Trophoblast cell (in vitro differentiated cells and primary cell): ENCODE results near the gene PIM3.

Experiments used
- DNase-seq, 2 donors: peaks; one replicate each; pipeline ENCODE4 v3.0.0-alpha.2; 2016
- H2AFZ ChIP-seq: 2 replicates; pipeline ENCODE4 v1.6.1; 2013; ENCODE audit warnings: low read length, moderate library complexity, mild to moderate bottlenecking; ENCODE audit not compliant: insufficient read depth, poor library complexity
- H2AK5ac ChIP-seq: 2 replicates; pipeline ENCODE4 v1.6.1; 2013; ENCODE audit warnings: mild to moderate bottlenecking, low read length
- H2BK120ac ChIP-seq: 2 replicates; pipeline ENCODE4 v1.6.1; 2013; ENCODE audit warnings: low read length, mild to moderate bottlenecking, moderate library complexity; ENCODE audit not compliant: insufficient read depth, poor library complexity
- H2BK12ac ChIP-seq: 2 replicates; pipeline ENCODE4 v1.6.1; 2013; ENCODE audit warnings: mild to moderate bottlenecking, low read length, moderate library complexity
- H2BK5ac ChIP-seq: 2 replicates; pipeline ENCODE4 v1.6.1; 2013; ENCODE audit warnings: low read length, low read depth, moderate library complexity, mild to moderate bottlenecking; ENCODE audit not compliant: poor library complexity
- H3K14ac ChIP-seq: 2 replicates; pipeline ENCODE4 v1.6.1; 2013; ENCODE audit warnings: mild to moderate bottlenecking, low read length
- H3K18ac ChIP-seq: 2 replicates; pipeline ENCODE4 v1.6.1; 2013; ENCODE audit warnings: mild to moderate bottlenecking, low read length
- H3K23ac ChIP-seq: 2 replicates; pipeline ENCODE4 v1.6.1; 2013; ENCODE audit warnings: low read length
- H3K27ac ChIP-seq: 2 replicates; pipeline ENCODE4 v1.5.1; 2013; ENCODE audit warnings: low read depth, mild to moderate bottlenecking, inconsistent platforms, low read length, moderate library complexity
- H3K27me3 ChIP-seq: 2 replicates; pipeline ENCODE4 v1.6.1; 2013; ENCODE audit warnings: inconsistent platforms, mild to moderate bottlenecking, low read length, moderate library complexity; ENCODE audit not compliant: insufficient read depth
- H3K36me3 ChIP-seq, 2 experiments: 1 replicate in 1 of 2; 2 replicates in 1 of 2; pipeline ENCODE4 v1.6.1; 2013; ENCODE audit warnings: low read length in 2 of 2, mild to moderate bottlenecking in 2 of 2, moderate library complexity in 1 of 2; ENCODE audit not compliant: insufficient read depth in 2 of 2, control insufficient read depth in 1 of 2
- H3K4ac ChIP-seq: 2 replicates; pipeline ENCODE4 v1.6.1; 2013; ENCODE audit warnings: low read depth, mild to moderate bottlenecking, low read length, moderate library complexity
- H3K4me1 ChIP-seq, 2 experiments: 1 replicate in 1 of 2; 2 replicates in 1 of 2; pipeline ENCODE4 v1.6.1; 2013; ENCODE audit warnings: low read length in 2 of 2, mild to moderate bottlenecking in 2 of 2, moderate library complexity in 1 of 2; ENCODE audit not compliant: insufficient read depth in 2 of 2, control insufficient read depth in 1 of 2
- H3K4me2 ChIP-seq: 2 replicates; pipeline ENCODE4 v1.6.1; 2013; ENCODE audit warnings: inconsistent platforms, mild to moderate bottlenecking, low read length, moderate library complexity
- H3K4me3 ChIP-seq: 2 replicates; pipeline ENCODE4 v1.5.1; 2013; ENCODE audit warnings: mild to moderate bottlenecking, low read depth, low read length, inconsistent platforms
- H3K79me1 ChIP-seq: one replicate; pipeline ENCODE4 v1.6.1; 2013; ENCODE audit warnings: low read length
- H3K79me2 ChIP-seq: 2 replicates; pipeline ENCODE4 v1.6.1; 2013; ENCODE audit warnings: low read length, mild to moderate bottlenecking; ENCODE audit not compliant: control insufficient read depth, insufficient read depth, poor library complexity
- H3K9ac ChIP-seq: 2 replicates; pipeline ENCODE4 v1.6.1; 2013; ENCODE audit warnings: mild to moderate bottlenecking, low read length
- H3K9me3 ChIP-seq: 2 replicates; pipeline ENCODE4 v1.6.1; 2013; ENCODE audit warnings: low read depth, mild to moderate bottlenecking, control low read depth, inconsistent platforms, low read length; ENCODE audit not compliant: insufficient read depth
- H4K12ac ChIP-seq: 2 replicates; pipeline ENCODE4 v1.6.1; 2013; ENCODE audit warnings: low read depth, mild to moderate bottlenecking, low read length, moderate library complexity
- H4K8ac ChIP-seq: 2 replicates; pipeline ENCODE4 v1.6.1; 2013; ENCODE audit warnings: low read depth, mild to moderate bottlenecking, low read length, moderate library complexity
- H4K91ac ChIP-seq: one replicate; pipeline ENCODE4 v1.6.1; 2013; ENCODE audit warnings: low read depth, mild to moderate bottlenecking, low read length, moderate library complexity
- WGBS: extraction: QIAGEN DNeasy Blood & Tissue Kit; methylation state at CpG from one replicate; pipeline ENCODE4 v1.1.7; 2013; ENCODE audit warnings: missing lambda C conversion rate; ENCODE audit not compliant: insufficient read length, insufficient coverage; ENCODE audit errors: extremely low coverage; 5-methylcytosine and 5-hydroxymethylcytosine counted together

The PIM3 gene

GRCh38 chr22:49956914-49957825 is 3.4 kb upstream of the PIM3 start:
- H3K18ac ChIP-seq, result no peak overlapping the region
- H2AK5ac ChIP-seq, result peak overlapping the region; percentile 39
- H3K4ac ChIP-seq, result no peak overlapping the region
- DNase-seq, result no peak
- H3K79me1 ChIP-seq, result peaks cover 45% of the 10 kb centered on the region
- no peak overlapping the region for H2AFZ ChIP-seq
- H4K12ac ChIP-seq, result no peak overlapping the region
- no peak overlapping the region for H4K8ac ChIP-seq
- H3K9ac ChIP-seq, result no peak overlapping the region
- H2BK120ac ChIP-seq, result no peak overlapping the region
- peaks cover 4% of the 10 kb centered on the region for H3K9me3 ChIP-seq
- no peaks in the 10 kb centered on the region for H3K27me3 ChIP-seq
- no peak overlapping the region for H3K23ac ChIP-seq
- H3K27ac ChIP-seq, result no peak overlapping the region
- WGBS, result no CpG with 5 or more reads among the region's 20 CpGs
- H3K4me1 ChIP-seq, result peaks cover 28 to 36% of the 10 kb centered on the region in 2 experiments
- no peak overlapping the region for H3K14ac ChIP-seq
- peaks cover 21% of the 10 kb centered on the region for H3K79me2 ChIP-seq
- H3K36me3 ChIP-seq, result peaks cover 3 to 6% of the 10 kb centered on the region in 2 experiments
- H3K4me2 ChIP-seq, result no peak overlapping the region
- H4K91ac ChIP-seq, result peak overlapping the region; percentile 7
- no peak overlapping the region for H3K4me3 ChIP-seq
- peak overlapping the region; percentile 7 for H2BK12ac ChIP-seq
- no peak overlapping the region for H2BK5ac ChIP-seq

DNA sequence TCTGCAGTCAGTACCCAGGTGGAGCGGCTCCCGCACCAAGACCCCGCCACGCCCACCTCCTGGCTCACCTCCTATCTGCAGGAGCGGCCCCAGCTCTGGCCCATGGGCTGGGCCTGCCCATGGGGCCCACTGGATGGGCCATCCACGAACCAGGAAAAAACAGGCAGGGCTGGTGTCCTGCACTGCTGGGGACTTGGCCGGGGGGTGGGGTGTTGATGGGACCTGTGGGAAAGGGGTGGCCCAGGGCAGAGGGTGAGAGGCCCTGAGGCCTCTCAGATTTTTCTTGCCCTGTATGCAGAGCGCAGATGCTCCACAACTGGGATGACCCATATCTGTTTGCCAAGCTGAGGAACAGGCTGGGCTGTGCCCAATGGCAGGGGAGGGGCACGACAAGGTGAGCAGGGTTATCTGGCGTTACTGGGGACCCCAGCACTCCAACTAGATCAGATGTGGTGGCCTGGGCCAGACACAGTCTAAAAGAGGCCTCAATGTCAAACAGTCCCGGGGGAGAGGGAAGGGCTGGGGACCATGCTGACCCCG is 2.7 kb upstream of the PIM3 start:
- Histone ChIP-seq H3K9ac (no peak overlapping the region), H2AFZ (no peak overlapping the region), H2BK12ac (no peak overlapping the region), H2BK5ac (no peak overlapping the region), H4K91ac (peak overlapping the region; percentile 40), H3K79me2 (peaks cover 25% of the 10 kb centered on the region), H3K36me3 (peaks cover 9 to 11% of the 10 kb centered on the region in 2 experiments), H3K4me1 (peaks cover 26 to 34% of the 10 kb centered on the region in 2 experiments), H3K9me3 (peaks cover 2% of the 10 kb centered on the region), H3K18ac (no peak overlapping the region), H3K23ac (no peak overlapping the region), H3K4me3 (no peak overlapping the region), H3K4ac (no peak overlapping the region), H2AK5ac (peak overlapping the region; percentile 67), H3K27ac (no peak overlapping the region), H3K4me2 (no peak overlapping the region), H4K8ac (no peak overlapping the region), H2BK120ac (peak overlapping the region; percentile 24), H3K79me1 (peaks cover 44% of the 10 kb centered on the region), H3K27me3 (no peaks in the 10 kb centered on the region), H4K12ac (no peak overlapping the region), H3K14ac (peak overlapping the region; percentile 7)
- no peak for DNase-seq
- no CpG with 5 or more reads among the region's 12 CpGs for WGBS

GRCh38 chr22:49958366-49958921 is 2.1 kb upstream of the PIM3 start:
- no peak overlapping the region for H2AFZ ChIP-seq
- H3K27me3 ChIP-seq, result no peaks in the 10 kb centered on the region
- H3K14ac ChIP-seq, result peak overlapping the region; percentile 16
- peak overlapping the region; percentile 24 for H2BK120ac ChIP-seq
- peaks cover 29% of the 10 kb centered on the region for H3K79me2 ChIP-seq
- peaks cover 2% of the 10 kb centered on the region for H3K9me3 ChIP-seq
- H2AK5ac ChIP-seq, result peak overlapping the region; percentile 67
- H3K23ac ChIP-seq, result no peak overlapping the region
- no peak overlapping the region for H4K12ac ChIP-seq
- peaks cover 44% of the 10 kb centered on the region for H3K79me1 ChIP-seq
- H4K91ac ChIP-seq, result peak overlapping the region; percentile 40
- H3K4me2 ChIP-seq, result no peak overlapping the region
- no peak overlapping the region for H3K9ac ChIP-seq
- H3K4me3 ChIP-seq, result no peak overlapping the region
- H2BK5ac ChIP-seq, result peak overlapping the region; percentile 15
- peaks cover 25 to 34% of the 10 kb centered on the region in 2 experiments for H3K4me1 ChIP-seq
- no peak for DNase-seq
- H2BK12ac ChIP-seq, result peak overlapping the region; percentile 46
- H3K4ac ChIP-seq, result no peak overlapping the region
- H3K36me3 ChIP-seq, result peaks cover 14 to 16% of the 10 kb centered on the region in 2 experiments
- no CpG with 5 or more reads among the region's 16 CpGs for WGBS
- no peak overlapping the region for H4K8ac ChIP-seq
- no peak overlapping the region for H3K18ac ChIP-seq
- H3K27ac ChIP-seq, result no peak overlapping the region

DNA sequence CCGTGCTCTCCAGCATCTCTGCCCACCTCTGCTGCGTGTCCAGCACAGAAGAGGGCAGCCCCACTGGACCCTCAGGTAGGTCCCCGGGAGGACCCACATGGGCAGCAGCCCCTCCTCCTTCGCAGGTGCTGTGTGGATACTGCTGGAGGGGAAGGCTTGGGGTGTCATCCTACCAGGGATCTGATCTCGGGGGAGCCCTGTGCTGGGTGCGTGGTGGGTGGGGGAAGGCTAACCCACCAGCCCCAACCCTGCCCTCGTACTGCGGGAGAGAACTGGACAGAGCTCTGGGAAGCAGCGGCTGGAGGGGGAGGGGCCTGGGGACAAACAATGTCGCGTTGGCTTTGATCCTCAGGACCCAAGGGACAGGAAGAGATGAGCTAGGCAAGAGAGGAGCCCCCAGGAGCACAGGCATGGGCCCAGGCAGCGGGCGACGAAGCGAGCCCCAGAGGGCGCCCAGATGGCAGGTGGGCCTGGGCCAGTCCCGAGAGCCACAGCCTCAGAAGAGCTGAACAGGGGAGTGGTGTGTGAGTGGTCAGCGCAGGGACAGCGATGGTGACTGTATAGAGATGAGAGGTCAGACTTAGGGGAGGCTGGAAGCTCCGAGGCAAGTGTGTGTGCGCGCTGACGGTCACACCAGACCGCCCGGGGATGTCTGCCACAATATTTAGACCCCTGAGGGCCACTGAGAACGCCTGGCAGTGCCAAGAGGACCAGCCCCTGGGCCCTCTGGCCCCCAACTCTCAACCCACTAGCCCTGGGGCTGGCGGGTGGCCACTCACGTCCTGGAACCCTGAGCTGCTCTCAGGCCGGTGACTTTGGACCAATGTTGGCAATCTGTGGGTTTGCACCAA is 1.4 kb upstream of the PIM3 start:
- Histone ChIP-seq H3K4me3 (no peak overlapping the region), H4K12ac (peak overlapping the region; percentile 90), H3K79me1 (peaks cover 36% of the 10 kb centered on the region), H4K91ac (peak overlapping the region; percentile 72), H2AFZ (no peak overlapping the region), H2AK5ac (peak overlapping the region; percentile 33), H3K36me3 (peaks cover 21 to 23% of the 10 kb centered on the region in 2 experiments), H3K18ac (peak overlapping the region; percentile 69), H3K4me1 (peaks cover 19 to 29% of the 10 kb centered on the region in 2 experiments), H3K4me2 (peak overlapping the region; percentile 74), H3K79me2 (peaks cover 25% of the 10 kb centered on the region), H2BK5ac (peak overlapping the region; percentile 74), H2BK12ac (peak overlapping the region; percentile 16), H3K4ac (peak overlapping the region; percentile 66), H3K9ac (no peak overlapping the region), H3K27me3 (no peaks in the 10 kb centered on the region), H3K23ac (no peak overlapping the region), H3K14ac (peak overlapping the region; percentile 90), H3K9me3 (peaks cover 2% of the 10 kb centered on the region), H3K27ac (peak overlapping the region; percentile 78), H4K8ac (peak overlapping the region; percentile 95), H2BK120ac (no peak overlapping the region)
- no peak for DNase-seq
- no CpG with 5 or more reads among the region's 29 CpGs for WGBS
